ENCODE results near the gene CTBP1.

- TF ChIP-seq CTCF (IDR thresholded peaks at IDR 0.05; ENCODE audit: low read depth, low read length) (no peak), MAX (IDR thresholded peaks at IDR 0.05; ENCODE audit: low read depth, low read length) (no peak), POLR2A (IDR thresholded peaks at IDR 0.05; ENCODE audit: extremely low read depth, insufficient read length) (no peak)
Observed at GRCh38 chr4:1297023-1297395, 48.1 kb upstream of the CTBP1 start.

Measured in NB4 (cell line).